GM19035 (cell line): ENCODE measurements around the gene MSI1.
"Not testable (repeated sequence)": the region's sequence is repeated elsewhere in the genome, so short reads cannot be mapped to it uniquely, and the experiment has no call there.

Experiments used
- ATAC-seq: cut with Tn5 transposase; IDR thresholded peaks from one replicate; pipeline ENCODE4 v1.9.1; 2021; ENCODE audit not compliant: unreplicated experiment

The MSI1 gene

DNA sequence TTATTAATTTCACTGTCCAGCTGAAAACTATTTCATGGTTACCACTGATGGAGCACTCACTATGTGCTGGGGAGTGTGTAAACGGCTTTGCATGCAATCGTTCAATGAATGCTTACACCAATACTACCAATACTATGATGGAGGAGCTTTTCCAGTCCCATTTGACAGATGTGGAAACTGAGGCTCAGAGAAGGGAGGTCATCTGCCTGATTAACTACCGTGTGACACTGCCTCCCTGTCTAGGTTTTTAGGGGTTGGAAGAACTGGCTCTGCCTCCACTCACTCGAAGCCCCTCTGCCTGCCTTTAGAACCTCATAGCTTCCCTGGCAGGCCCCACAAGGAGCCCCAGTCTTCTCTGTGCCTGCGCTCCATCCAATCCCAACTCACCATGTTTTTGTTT is 11.9 kb downstream of the MSI1 start:
- no peak for ATAC-seq

DNA sequence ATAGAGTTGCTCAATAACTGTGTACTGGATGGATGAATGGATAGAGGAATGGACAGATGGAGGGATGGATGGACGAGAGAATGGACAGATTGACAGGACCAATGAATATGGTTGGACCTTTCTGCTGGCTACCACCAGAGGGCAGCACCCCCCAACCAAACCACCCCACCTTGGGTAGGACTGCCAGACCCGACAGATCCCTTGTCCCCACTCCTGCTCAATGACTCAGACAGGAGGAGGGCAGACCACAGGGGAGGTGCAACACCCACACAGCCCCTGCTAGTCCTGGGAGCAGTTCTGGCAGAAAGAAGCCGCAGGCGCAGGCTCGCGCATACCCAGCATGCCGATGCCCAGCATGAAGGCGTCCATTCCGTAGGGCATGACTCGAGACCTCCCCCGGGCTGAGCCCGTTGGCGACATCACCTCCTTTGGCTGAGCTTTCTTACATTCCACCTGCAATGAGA is 12.4 kb downstream of the MSI1 start:
- ATAC-seq: no peak

DNA sequence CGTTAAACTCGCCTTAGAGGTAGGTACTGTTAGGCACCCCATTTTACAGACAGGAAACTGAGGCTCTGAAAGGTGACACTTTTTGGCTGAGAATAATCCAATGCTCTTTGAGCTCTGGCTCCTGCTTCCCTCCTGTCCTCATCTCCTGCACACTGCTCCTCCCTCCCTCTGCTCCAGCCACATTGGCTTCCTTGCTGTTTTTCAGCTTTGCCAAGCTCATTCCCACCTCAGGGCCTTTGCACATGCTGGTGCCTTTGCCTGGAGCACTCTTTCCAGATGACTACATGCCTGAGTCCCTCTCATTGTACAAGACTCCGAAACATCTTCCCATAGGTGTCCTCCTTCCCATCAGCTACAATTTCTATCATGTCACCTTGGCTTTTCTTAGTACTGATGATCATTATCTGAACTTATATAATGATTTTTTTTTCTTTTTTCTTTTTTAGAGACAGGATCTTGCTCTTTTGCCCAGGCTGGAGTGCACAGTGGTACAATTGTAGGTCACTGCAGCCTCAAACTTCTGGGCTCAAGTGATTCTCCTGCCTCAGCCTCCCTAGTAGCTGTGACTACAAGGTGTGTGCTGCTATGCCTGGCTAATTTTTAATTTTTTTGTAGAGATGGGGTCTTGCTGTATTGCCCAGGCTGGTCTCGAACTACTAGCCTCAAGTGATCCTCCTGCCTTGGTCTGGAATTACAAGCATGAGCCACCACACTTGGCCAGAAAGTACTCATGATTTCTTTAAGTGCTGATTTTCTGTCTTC is 15.2 kb downstream of the MSI1 start:
- no peak for ATAC-seq

DNA sequence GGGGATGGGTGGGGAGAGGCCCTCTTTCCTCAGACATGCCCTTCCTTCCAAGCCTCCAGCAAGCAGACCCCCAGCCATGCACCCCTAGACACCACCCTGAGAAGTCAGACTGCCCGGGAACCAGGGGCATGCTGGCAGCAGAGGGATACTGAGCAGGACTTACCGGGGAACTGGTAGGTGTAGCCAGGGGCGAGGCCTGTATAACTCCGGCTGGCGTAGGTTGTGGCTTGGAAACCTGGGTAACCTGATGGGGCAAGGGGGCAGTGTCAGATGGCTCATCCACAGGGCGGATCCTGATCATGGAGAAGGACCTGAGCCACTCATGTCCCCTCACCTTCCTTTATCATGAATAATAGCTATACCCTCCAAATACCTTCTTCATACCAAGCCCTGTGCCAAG is 15.8 kb downstream of the MSI1 start:
- no peak for ATAC-seq

DNA sequence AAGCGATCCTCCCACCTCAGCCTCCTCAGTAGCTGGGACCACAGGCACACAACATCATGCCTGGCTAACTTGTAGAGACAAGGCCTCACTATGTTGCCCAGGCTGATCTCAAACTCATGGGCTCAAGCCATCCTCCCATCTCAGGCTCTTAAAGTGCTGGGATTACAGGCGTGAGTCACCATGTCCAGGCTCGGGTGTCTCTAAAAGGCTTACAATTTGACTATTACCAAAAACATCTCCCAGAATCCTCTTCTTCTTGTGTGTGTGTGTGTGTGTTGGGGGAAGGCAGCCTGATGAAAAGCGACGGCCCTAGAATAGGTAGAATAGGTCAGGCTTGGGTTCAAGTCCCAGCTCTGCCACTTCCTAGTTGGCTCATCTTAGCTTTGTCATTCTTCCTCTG is 16.8 kb downstream of the MSI1 start:
- ATAC-seq: no peak

DNA sequence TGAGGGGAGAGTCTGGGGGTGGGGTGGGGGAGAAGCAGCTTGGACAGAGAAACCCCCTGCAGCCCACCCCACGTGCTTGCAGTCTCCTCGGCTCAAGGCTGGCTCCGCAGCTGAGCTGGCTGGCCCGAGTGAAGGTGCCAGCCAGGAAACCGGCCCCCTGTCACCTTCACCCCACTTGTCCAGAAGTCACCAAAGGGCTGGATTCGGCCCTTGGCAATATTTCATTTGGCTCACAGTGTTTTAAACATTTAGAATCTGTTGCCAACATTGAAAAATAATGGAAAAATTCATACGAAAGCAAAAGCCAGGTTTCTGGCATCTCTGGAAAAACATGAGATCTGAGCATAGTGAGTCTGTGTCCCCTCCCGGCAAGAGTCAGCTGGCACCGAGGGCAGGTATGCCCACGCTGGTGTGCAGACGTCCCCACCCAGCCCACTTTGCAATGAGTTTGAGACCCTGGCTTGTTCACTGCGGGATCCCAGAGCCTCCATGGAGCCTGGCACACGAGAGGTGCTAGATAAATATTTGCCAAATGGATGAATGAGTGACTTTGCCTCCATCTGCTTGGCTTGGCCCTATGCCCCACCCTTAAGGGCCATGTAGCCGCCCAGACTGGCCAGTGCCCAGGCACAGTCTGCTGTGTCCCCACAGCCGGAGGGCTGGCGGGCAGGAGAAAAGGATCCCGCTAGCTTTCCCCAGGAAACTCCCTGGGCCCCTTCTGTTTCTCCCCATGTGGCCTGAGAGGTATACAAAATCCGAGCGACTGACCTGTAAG is 18.2 kb downstream of the MSI1 start:
- ATAC-seq: no peak

DNA sequence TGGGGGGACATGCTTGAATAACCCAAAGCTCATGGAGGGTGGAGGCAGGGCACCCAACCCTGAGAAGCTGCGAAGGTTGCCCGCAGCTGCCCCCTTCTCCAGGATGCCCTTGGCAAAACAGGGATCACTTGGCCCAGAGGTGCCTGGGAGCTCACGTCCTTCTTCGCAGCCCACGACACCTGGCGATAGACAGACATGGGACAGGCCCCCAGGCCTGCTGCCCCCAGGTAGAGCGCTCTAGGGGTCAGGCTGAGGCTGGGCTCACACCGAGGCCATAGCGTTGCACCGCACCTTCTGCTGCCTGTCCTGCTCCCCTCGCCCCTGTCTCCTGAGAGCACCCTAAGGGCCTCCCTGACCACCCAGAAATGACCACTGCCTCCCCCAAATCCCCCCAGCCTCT is 21.2 kb downstream of the MSI1 start:
- no peak for ATAC-seq

DNA sequence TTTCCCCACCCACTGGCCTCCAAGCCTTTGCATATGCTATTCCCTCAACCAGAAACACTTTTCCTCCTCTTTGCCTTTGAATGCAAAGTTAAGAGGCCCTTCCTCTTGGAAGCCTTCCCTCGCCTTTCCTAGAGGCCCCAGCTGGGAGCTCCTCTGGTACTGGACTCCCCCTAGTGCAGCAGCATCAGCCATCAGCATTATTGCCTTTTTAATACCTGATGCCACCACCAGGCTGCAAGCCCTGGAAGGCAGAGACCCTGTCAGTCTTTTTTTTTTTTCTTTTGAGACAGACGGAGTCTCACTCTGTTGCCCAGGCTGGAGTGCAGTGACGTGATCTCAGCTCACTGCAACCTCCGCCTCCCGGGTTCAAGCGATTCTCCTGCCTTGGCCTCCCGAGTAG is 22.3 kb downstream of the MSI1 start:
- no peak for ATAC-seq

DNA sequence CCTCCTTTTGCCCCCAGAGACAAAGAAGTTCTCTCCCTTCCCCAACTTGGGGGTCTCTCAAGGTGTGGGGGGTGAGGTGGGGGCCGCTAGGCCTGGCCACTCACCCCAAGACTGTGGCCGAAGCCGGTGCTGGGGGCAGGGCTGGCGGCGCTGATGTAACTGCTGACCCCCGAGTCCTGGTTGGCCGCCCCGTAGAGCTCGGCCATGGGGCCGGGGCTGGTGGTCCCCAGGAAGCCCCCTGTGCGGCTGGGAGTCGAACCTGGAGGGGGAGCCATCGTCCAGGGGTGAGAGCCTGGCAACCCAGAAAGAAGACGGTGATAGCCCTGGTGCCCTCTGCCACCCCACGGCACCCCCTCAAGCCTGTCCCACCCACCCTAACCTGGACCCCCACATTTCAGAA is 22.9 kb downstream of the MSI1 start:
- no peak for ATAC-seq

DNA sequence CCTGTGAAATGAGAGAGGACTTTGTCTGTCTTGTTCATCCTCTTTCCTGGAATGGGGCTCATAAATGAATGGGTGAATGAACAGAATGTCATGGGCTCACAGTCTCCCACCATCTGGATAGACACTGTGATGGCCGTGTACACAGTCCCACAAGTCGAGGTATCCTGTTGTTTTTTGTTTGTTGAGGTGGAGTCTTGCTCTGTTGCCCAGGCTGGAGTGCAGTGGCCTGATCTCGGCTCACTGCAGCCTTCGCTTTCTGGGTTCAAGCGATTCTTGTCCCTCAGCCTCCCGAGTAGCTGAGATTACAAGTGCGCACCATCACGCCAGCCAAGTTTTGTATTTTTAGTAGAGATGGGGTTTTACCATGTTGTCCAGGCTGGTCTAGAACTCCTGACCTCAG is 25.3 kb downstream of the MSI1 start:
- no peak for ATAC-seq

DNA sequence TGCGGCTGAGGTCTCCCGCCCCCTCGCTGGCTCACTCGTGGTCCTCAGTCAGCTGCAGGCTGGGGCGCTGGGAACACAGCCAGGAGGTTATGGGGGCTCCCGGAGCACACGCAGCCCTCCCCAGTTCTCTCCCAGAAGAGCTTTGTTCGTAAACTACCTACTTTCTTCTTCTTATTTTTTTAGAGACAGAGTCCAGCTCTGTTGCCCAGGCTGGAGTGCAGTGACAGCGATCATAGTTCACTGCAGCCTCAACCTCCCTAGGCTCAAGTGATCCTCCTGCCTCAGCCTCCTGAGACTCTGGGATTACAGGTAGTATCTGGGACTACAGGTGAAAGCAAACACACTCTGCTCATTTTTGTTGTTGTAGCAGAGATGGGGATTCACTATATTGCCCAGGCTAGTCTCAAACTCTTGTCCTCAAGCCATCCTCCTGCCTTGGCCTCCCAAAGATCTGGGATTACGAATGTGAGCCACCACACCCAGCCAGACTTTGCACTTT is 25.9 kb downstream of the MSI1 start:
- no peak for ATAC-seq

DNA sequence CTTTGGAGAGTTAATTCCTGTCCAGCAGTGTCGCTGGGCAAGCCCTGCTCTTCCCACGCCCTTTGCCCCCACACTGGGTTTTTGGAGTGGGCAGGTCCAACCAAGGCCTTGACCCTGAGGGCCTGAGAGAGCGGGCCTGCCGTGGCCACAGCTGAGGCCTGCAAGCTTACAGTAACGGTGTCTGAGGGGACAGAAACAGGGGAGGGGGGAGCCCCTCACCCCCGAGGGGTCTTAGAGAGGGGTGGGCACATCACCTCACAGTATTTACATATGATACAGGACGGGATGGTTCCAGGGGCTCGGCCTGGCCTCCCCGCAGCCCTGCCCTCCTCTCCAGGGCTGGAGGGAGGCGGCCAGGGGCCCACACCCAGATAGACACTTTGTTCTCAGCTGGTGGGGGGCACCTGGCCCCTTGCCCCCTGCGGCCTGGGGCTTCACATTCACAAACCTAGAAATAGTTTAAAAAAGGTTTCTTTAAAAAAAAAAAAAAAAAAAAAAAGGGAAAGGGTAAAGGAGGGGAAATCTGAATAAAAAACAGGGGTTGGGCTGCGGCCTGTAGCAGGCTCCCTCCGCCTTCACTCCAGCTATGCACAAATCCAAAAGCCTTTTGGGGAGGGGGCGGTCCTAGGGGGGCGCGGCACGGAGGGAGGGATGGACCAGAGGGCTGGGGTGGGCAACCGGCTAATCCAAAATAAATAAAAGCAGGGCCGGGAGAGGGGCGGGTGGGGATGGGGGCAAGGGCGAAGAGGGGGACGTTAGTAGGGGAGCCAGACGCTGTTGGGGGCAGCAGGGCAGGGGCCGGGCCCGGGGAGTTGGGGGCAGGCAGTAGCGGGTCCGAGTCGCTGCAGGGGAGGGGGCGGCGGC is 26.6 kb downstream of the MSI1 start:
- no peak for ATAC-seq

DNA sequence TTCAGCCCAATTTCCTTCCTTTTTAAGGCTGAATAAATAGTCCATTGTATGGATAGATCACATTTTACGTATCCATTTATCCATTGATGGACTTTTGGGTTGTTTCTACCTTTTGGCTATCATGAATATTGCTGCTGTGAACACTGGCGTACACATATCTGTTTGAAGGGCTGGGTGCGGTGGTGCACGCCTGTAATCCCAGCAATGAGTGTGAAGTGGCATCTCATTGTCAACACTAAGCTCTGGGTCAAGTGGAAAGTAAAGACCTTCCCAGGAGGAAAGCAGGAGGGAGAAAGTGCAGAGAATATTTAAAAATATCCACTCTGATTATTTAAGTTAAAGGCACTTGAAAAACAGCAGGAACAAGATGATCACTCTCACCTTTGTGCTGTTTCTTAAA is 29.7 kb downstream of the MSI1 start:
- ATAC-seq: no peak

DNA sequence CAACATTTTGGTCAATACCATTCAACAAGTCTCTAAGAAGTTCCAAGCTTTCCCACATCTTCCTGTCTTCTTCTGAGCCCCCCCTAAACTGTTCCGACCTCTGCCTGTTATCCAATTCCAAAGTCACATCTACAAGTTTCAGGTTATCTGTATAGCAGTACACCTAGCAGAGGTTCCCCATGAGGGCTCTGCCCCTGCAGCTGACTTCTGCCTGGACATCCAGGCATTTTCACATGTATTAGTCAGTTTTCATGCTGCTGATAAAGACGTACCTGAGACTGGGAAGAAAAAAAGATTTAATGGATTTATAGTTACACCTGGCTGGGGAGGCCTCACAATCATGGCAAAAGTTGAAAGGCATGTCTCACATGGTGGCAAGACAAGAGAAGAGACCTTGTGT is 31.2 kb downstream of the MSI1 start:
- ATAC-seq: no peak

DNA sequence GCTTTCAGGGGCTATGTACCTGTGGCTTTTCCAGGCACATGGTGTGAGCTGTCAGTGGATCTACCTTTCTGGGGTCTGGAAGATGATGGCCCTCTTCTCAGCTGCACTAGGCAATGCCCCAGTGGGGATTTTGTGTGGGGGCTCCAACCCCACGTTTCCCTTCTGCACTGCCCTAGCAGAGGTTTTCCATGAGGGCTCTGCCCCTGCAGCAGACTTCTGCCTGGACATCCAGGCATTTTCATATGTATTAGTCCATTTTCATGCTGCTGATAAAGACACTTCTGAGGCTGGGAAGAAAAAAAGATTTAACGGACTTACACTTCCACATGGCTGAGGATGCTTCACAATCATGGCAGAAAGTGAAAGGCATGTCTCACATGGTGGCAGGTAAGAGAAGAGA is 32.6 kb downstream of the MSI1 start:
- ATAC-seq: not testable (repeated sequence)

DNA sequence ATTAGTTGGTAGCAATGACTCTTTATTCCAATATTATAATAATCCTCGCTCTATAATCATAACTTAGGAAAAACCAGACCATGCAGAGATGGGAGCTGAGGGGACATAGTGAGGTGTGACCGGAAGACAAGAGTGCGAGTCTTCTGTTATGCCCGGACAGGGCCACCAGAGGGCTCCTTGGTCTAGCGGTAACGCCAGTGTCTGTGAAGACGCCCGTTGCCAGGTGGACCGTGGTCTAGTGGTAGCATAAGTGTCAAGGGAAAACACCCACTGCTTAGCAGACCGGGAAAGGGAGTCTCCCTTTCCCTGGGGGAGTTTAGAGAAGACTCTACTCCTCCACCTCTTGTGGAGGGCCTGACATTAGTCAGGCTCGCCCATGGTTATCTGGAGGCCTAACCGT is 33.5 kb downstream of the MSI1 start:
- ATAC-seq: not testable (repeated sequence)

DNA sequence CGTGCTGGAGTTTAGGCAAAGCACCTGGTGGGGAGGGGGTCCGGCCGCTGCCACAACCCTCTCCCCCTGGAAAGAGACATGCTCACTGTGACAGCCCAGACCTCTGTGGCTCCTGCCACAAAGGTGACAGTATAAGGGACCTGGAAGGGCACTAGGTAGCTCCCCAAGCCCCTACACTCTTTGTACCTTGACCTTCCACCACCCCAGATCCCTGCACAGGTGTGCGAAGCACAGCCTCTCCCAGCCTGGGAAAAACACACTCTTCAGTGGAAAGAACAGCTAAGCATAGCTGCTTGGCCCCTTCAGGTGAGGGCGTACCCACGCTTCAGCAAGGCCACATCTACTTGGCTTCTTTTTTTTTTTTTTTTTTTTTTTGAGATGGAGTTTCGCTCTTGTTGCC is 36.4 kb downstream of the MSI1 start:
- ATAC-seq: no peak

DNA sequence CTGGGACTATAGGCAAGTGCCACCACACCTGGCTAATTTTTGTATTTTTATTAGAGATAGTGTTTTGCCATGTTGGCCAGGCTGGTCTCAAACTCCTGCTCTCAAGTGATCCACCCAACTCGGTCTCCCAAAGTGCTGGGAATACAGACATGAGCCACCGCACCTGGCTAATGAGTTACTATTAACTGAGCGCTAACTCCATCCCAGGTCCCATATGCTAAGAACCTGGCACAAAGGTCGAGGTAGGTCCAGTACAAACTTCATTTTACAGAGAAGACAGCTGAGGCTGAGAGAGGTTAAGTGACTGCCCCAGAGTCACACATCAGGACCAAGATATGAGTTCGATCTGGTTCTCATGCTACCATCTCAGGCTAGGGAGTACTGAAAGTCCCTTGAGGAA is 36.9 kb downstream of the MSI1 start:
- ATAC-seq: no peak

DNA sequence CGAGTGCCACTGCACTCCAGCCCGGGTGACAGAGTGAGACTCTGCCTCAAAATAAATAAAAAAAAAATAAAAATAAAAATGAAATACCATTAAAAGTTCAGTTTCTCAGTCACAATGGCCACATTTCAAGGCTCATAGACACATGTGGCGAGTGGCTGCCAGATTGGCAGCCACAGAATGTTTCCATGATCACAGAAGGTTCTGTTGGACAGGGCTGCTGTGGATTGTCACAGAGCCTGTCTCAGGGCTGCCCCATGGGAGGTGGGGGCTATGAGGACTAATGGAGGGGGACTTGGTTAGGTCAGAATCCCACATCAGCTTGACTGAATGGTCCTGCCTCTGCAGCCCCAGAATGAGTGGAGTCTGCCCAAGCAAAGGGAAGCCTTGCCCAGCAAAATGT is 37.6 kb downstream of the MSI1 start:
- ATAC-seq: no peak

DNA sequence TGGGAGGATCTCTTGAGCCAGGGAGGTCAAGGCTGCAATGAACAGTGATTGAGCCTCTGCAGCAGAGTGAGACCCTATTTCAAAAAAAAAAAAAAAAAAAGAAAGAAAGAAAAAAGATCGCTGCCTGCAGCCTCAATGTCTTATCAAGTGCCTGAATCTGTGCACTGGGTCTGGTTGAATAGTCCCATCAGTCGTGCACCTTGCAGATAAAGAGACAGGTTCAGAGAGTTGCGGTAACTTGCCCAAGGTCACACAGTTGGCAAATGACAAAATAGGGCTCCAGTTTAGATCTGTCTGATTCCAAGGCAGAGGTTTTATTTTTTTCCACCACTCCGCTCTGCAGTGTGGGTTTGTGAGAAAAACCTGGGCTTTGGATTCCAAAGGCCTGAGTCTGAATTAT is 40.7 kb downstream of the MSI1 start:
- ATAC-seq: no peak

DNA sequence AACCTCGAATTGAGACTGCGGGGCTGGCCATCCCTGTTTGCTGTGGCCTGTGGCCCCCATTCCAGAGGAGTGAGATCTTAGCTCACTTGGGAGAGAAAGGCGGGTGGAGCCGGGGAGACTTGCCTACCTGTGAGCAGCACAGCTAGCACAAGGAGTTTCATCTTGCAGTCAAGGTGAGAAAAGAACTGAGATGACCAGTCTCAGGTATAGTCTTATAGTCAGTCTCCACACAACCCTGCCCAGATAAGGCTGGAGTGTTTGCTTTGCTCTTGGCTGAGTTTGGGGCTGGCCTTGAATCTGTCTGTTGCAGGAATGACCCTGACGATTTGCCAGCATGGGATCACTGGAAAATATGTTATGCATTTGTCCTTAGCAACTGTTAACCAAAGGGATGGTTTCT is 41.4 kb downstream of the MSI1 start, which contains the start of gene PLA2G1B:
TSS of gene PLA2G1B (minus strand) at position 187 of the 400 bp plus-strand sequence. CDS start at position 161, 26 bp downstream.
- no peak for ATAC-seq
